ENCODE data around the gene KCND2. TPM values are rescaled to one million over a fixed set of nuclear protein-coding genes. Genes with fewer than 3 reads are reported as not detected.

Gene KCND2
- total RNA-seq, 1 donor from 2014 or later, result 0.46 TPM

GRCh38 chr7:120304674-120305073 lies 31.7 kb downstream of the KCND2 start:
- Mint-ChIP-seq H3K36me3 (ENCODE audit: unreplicated experiment) (no peaks in the 10 kb centered on the region), H3K4me3 (ENCODE audit: unreplicated experiment) (no peak overlapping the region), H3K27ac (ENCODE audit: unreplicated experiment) (no peak overlapping the region), H3K9me3 (ENCODE audit: unreplicated experiment) (no peaks in the 10 kb centered on the region), H3K27me3 (ENCODE audit: unreplicated experiment) (peaks cover 3% of the 10 kb centered on the region), H3K4me1 (ENCODE audit: unreplicated experiment) (no peaks in the 10 kb centered on the region)
- no peak for TF ChIP-seq CTCF (IDR thresholded peaks at IDR 0.05)
- no peak for DNase-seq (ENCODE audit: extremely low spot score, unreplicated experiment)

- no peak for DNase-seq (ENCODE audit: extremely low spot score, unreplicated experiment)
- H3K27me3 Mint-ChIP-seq (ENCODE audit: unreplicated experiment), result peaks cover 3% of the 10 kb centered on the region
- no peak overlapping the region for H3K27ac Mint-ChIP-seq (ENCODE audit: unreplicated experiment)
- H3K4me3 Mint-ChIP-seq (ENCODE audit: unreplicated experiment), result no peak overlapping the region
- H3K9me3 Mint-ChIP-seq (ENCODE audit: unreplicated experiment), result no peaks in the 10 kb centered on the region
- no peak for TF ChIP-seq CTCF (IDR thresholded peaks at IDR 0.05)
- H3K4me1 Mint-ChIP-seq (ENCODE audit: unreplicated experiment), result no peaks in the 10 kb centered on the region
- H3K36me3 Mint-ChIP-seq (ENCODE audit: unreplicated experiment), result no peaks in the 10 kb centered on the region
These were observed 35.1 kb downstream of the KCND2 start for GRCh38 chr7:120307991-120308545.

GRCh38 chr7:120311028-120311788 lies 38.2 kb downstream of the KCND2 start:
- no peaks in the 10 kb centered on the region for H3K9me3 Mint-ChIP-seq (ENCODE audit: unreplicated experiment)
- no peak for TF ChIP-seq CTCF (IDR thresholded peaks at IDR 0.05)
- peaks cover 3% of the 10 kb centered on the region for H3K4me1 Mint-ChIP-seq (ENCODE audit: unreplicated experiment)
- H3K27me3 Mint-ChIP-seq (ENCODE audit: unreplicated experiment), result no peaks in the 10 kb centered on the region
- DNase-seq (ENCODE audit: extremely low spot score, unreplicated experiment), result no peak
- no peaks in the 10 kb centered on the region for H3K36me3 Mint-ChIP-seq (ENCODE audit: unreplicated experiment)
- H3K4me3 Mint-ChIP-seq (ENCODE audit: unreplicated experiment), result no peak overlapping the region
- no peak overlapping the region for H3K27ac Mint-ChIP-seq (ENCODE audit: unreplicated experiment)

GRCh38 chr7:120320218-120320961 lies 47.4 kb downstream of the KCND2 start:
- no peak overlapping the region for H3K4me3 Mint-ChIP-seq (ENCODE audit: unreplicated experiment)
- no peaks in the 10 kb centered on the region for H3K4me1 Mint-ChIP-seq (ENCODE audit: unreplicated experiment)
- no peaks in the 10 kb centered on the region for H3K9me3 Mint-ChIP-seq (ENCODE audit: unreplicated experiment)
- H3K27me3 Mint-ChIP-seq (ENCODE audit: unreplicated experiment), result no peaks in the 10 kb centered on the region
- no peak for DNase-seq (ENCODE audit: extremely low spot score, unreplicated experiment)
- no peak overlapping the region for H3K27ac Mint-ChIP-seq (ENCODE audit: unreplicated experiment)
- H3K36me3 Mint-ChIP-seq (ENCODE audit: unreplicated experiment), result no peaks in the 10 kb centered on the region
- TF ChIP-seq CTCF (IDR thresholded peaks at IDR 0.05), result no peak

- Mint-ChIP-seq H3K27me3 (ENCODE audit: unreplicated experiment) (no peaks in the 10 kb centered on the region), H3K36me3 (ENCODE audit: unreplicated experiment) (no peaks in the 10 kb centered on the region), H3K9me3 (ENCODE audit: unreplicated experiment) (no peaks in the 10 kb centered on the region), H3K27ac (ENCODE audit: unreplicated experiment) (no peak overlapping the region), H3K4me1 (ENCODE audit: unreplicated experiment) (no peaks in the 10 kb centered on the region), H3K4me3 (ENCODE audit: unreplicated experiment) (no peak overlapping the region)
- no peak for TF ChIP-seq CTCF (IDR thresholded peaks at IDR 0.05)
- no peak for DNase-seq (ENCODE audit: extremely low spot score, unreplicated experiment)
These were observed 54.1 kb downstream of the KCND2 start for GRCh38 chr7:120327054-120327453.

All from osteocyte (in vitro differentiated cells).